ENCODE results near the gene TBC1D22A.

Gene TBC1D22A

DNA sequence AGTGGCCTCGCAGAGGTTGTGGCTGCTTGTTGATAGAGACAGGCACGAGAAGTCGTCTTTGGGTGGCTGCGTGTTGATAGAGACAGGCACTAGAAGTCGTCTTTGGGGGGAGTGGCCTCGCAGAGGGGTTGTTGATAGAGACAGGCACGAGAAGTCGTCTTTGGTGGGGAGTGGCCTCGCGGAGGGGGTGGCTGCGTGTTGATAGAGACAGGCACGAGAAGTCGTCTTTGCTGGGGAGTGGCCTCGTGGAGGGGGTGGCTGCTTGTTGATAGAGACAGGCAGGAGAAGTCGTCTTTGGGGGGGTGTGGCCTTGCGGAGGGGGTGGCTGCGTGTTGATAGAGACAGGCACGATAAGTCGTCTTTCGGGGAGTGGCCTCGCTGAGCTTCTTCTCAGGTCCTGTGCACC is 328.8 kb downstream of the TBC1D22A start:
- FAIRE-seq, result no peak

DNA sequence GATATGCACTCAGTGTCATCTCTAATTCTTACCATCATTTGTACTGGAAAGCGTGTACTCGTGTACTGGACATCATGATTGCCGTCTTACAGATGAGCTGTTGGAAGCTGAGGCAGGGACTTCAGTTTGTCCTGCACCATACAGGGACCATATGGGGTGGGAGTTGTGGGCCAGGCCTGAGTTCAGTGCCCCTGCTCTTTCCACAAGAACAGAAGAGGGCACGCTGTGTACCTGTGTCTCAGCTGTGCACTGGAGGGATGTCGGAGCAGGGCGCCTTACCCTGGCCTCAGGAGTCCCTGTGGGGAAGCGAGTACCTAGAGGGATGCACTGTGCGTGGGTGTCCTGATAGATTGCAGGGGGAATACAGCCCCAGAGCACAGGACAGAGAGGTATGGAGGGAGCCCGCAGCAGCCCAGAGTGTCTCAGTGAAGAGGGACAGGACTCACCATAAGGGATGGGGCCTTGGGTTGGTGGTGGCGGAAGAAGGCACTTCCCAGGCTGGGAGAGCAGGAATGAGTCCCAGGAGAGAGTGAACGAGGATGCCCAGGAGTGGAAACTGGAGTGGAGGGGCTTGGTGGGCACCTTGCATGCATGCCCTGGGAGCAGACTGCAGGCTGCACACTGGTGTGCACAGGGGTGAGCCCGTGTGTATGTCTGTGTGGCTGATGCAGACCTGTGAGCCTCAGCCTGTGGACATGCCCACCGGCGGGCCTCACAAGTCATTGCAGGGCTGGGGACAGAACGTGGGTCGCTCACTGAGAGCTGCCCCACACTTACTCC is 329.7 kb downstream of the TBC1D22A start:
- FAIRE-seq, result no peak

DNA sequence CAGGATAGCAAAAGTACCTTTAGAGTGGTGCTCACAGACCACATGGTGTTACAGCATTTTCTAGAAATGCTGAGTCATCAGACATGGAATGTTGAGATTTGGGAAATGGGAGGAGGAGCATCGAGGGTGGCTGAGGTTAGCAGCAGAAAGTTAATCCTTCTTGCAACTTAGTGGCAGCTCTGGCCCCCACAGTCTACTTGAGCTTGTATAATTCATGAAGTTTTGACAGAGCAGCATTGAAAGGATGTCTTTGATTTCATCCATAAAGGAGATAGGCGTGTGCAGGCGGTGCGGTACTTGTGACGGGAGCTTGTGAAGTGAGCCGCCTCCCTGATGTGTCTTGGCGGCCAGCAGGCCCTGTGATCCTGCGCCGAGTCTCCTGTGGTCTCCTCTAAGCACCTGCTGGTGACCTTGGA is 330.5 kb downstream of the TBC1D22A start:
- no peak for FAIRE-seq

DNA sequence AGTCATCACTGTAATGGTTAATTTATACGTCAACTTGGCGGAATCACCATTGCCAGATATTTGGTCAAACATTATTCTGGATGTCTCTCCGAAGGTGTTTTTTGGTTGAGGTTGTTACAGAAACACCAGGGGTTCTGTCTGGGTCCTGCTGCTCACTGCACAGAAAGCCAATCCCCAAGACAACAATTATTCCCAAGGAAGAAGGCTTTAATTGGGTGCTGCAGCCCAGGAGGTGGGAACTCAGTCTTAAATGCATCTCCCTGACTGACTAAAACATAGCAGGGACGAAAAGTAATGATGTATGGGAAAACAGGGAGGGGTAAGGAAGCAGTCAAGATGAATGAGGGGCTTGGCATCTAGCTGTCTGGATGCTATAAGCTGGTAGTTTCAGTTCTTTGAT is 331.3 kb downstream of the TBC1D22A start:
- no peak for FAIRE-seq

DNA sequence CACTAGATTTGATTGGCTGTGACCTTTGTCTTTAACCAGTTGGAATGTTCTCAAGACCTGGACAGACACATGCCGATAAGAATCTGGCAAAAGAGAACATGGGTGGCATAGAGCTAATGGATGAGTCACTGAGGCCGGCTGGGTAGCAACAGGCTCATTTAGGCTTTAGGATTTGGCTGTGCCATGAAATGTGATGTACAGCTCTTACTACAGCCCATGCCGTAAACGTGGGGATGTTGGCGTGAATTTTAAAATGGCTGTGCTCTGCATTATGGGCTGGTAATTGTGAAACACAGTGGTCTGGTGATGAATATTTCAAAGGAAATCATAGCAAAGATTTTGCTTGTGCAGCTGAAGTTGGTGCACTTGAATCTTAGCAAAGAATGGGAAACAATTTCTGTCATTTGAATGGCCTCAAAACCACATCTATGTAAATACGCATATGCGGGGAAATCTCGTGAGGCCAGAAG is 332.4 kb downstream of the TBC1D22A start:
- no peak for FAIRE-seq

DNA sequence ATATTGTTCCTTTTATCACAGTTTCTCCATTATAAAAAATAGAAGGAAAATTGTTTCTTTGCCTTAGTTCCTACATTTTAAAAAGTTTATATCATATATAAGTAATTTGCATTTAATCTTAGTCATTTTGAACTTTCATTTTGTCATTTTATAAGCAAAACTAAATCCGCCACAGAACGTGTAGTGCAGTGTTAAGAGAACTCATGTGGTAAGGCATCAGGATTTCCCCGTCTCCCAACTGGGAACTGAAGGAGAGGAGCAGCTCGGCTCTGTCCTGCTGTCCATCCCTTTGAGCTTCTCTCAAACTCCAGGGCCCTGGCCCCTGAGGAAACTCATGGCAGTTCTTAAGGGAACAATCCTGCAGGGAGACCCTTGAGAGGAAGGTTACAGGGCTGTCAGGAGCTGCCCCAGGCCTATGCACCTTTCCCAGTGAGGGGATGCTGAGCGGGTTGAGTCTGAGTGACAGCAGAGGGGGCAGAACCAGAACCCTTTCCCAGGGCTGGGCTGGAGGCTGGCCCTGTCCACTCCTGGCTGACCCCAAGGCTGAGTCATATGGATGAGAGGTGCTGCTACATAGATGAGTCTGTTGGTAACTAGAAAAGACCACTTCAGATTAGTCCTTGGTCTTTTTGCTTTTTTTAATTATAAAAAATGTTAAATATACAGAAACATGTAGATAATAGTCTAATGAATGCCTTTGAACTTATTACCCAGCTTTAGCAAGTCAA is 333.1 kb downstream of the TBC1D22A start:
- no peak for FAIRE-seq

DNA sequence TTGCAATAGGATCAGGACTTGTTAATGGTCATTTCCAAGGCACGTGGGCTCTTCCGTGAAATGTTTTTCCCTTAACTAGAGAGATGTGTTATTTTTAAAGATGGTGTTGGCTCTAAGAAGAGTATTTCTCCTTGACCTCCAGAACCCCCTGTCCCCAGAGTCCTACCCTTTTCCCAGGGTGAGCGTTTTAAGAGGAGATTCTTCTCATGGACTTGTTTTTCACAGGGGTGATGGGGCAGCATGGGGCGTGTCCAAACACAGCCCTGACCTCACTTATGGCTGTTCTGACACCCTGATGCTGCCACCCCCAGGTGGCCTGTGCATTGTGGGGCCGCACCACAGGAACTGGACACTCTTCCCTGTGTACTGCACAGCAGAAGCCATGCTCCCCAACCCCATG is 335.7 kb downstream of the TBC1D22A start:
- no peak for FAIRE-seq

DNA sequence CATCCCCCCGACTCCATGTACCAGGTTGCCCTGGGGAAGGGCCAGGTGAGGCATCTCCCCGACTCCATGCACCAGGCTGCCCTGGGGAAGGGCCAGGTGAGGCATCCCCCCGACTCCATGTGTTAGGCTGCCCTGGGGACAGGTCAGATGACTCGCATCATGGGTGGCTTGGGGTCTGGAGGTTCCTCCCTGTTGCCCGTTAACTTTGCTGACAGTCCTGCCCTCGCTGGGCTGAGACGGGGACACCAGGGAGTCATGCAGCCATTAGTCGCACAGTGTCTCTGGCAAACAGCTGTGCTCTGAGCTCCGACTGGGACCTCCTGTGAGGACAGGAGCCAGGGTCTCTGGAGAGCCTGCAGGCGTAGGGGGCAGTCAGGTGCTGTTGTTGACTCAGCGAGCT is 336.1 kb downstream of the TBC1D22A start:
- no peak for FAIRE-seq

DNA sequence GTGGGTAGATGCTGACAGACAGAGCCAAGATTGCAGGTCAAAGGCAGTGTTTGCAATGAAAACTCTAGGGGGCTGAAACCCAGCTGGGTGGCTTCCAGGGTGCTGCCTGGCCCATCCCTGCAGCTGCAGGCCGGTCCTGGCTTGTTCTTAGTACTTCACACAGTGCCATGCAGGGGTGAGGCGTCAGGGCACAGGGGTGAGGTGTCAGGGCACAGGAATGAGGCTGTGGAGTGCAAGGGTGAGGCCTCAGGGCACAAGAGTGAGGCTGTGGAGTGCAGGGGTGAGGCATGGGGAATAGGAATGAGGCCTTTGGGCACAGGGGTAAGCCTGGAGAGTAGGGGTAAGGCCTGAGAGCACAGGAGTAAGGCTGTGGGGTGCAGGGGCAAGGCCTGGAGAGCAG is 337.6 kb downstream of the TBC1D22A start:
- no peak for FAIRE-seq

DNA sequence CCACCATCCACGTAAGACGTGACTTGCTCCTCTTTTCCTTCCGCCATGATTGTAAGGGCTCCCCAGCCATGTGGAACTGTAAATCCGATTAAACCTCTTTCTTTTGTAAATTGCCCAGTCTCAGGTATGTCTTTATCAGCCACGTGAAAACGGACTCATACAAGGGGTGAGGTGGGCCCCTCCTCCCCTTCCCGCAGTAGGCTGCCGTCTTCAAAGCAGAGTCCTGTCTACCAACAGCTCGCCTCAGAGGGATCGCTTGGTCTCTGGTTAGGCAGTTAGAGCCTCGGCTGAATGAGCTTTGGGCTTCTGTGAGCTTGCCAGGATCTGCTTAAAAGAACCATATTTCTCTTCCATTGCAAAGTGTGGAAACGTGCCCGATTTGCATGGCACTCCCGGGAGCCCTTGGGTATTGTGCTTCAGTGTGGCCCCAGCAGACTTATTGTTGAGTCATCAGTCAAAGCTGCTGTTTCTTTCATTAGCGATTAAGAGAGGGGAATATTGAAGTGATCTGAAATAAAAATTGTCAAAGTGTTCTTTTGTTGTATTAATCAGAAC is 338.3 kb downstream of the TBC1D22A start:
- FAIRE-seq, result no peak

DNA sequence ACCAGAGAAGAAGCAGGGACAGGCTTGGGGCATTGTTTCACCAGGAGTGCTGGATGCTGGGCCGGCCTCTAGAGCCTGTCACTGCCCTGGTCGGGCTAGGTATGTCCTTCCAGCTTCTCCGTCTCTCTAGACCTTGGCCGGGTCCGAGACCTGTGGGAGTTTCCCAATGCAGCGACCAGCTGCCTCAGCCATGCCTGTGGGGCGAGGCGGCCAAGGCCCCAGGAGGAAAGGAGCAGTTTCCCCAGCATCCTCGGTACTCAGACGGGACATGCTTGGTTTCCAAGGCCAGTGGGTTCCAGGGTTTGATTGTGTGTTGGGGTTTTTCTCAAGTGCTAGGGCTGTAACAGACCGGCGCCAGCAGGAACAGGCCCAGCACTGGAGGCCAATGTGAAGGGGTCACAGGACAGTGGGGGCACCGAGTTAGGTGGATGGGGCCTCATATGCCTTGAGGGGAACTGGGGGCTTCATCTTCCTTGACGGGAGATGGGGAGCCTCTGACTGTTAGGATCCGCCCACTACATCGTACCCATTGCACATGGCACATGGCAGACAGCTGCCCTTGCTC is 339.0 kb downstream of the TBC1D22A start:
- FAIRE-seq, result no peak

DNA sequence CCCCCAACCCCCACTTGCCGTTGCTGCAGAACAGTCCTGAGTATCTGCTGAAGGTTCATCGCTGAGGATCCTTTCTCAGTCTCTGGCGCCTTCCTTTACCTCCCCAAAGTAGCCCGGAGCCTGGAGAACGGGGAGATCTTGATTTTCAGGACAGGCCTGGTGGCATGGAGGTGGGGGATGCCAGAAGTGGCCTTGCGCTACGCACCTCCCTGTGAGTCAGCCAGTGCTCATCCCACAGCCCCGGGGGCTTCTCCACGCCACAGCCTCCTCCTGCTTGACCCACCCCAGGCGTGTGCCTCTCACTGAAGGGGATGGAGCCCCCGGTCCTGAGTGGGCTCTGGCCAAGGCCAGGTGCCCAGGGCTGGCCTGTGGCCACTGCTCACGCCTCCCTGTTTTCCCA is 339.6 kb downstream of the TBC1D22A start:
- no peak for FAIRE-seq

DNA sequence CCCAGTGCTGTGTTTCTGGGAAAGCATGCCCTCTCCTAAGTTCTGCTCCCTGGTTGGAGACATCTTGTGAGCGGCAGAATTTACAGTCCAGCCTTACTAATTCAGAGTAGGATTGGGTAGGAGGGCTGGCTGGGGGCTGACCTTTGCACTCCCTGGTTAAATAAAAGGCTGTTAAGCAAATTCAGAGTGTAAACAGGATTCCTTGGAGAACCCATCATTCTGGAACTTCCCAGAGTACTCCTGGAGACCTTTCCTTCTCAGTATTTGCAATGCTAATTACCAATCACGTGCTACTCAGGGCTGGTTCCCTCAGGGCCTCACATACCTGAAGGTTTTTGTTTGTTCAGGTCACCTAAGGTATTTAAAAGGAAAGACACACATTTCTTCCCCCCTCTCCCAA is 340.2 kb downstream of the TBC1D22A start:
- no peak for FAIRE-seq

DNA sequence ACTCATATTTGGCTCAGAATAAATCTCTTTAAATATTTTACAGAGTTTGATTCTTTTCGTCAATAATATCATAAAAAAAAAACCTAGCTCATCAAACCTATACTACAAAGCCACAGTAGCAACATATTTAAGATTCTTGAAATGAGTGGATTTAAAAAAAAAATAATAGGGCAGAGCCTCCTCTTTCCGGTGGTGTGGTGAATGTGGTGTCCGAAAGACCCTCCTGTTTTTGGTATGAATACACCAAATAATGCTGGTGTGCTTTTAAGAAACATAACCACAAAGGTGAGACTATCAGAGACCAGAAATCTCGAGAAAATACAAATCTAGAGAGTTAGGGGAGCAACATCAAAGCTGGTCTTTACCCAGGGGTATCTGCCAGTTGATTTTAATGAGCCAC is 342.6 kb downstream of the TBC1D22A start:
- FAIRE-seq, result no peak

DNA sequence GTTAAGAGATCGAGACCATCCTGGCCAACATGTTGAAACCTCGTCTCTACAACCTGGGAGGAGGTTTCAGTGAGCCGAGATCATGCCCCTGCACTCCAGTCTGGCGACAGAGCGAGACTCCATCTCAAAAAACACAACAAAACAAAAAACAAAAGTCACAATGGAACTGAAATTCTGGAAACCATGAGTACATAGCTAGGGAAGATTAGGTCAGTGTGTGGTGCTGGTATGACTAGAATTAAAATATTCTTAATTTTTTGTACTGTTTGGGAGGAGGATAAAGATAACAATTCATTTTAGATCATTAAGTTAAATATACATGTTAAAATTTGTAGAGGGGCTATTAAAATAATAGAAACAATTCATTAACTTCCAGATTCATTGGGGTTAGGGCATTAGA is 344.4 kb downstream of the TBC1D22A start:
- FAIRE-seq, result no peak

DNA sequence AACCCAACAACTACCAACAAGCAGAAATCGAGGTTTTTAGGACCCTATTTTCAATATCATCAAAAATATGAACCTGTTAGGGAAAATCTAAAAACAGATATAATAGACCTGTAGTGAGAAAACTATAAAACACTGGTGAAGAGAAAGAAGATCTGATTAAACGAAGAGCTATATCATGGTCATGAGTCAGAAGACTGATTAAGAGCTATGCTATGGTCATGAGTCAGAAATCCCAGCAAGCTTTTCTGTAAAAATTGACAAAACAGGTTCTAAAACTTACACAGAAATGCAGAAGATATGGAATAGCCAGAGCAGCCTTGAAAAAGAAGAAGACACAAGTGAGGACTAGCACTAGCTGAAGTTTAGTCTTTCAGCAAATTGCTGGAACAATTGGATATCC is 345.0 kb downstream of the TBC1D22A start:
- no peak for FAIRE-seq

DNA sequence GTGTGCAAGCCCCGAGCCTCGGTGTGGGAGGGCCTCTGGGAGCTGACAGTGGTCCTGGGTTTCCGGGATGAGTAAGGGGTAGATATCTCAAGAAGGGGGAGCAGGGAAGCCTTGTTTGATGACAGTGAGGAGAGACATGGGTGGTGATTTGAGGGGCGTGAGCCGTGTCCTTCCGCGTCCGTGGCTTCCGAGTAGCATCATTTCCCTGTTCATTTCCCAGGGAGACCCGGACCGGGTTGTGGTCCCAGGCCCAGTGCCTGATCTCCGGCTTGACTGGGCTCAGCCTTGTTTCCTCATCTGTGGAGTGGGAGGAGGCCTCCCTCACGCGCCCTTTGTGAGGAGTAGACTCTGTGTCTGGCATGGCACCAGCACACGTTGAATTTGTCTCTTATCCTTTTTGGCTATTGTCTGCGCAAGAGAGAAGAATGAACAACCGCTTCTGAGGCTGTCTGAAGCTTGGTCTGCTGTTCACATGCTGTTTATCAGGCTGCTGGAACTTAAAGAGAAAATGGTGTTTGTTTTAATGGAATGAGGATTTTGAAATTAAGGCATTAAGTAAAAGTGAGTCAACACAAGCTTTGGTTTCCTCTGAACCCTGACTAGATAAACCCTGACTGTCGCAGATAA is 348.5 kb downstream of the TBC1D22A start:
- FAIRE-seq, result no peak

DNA sequence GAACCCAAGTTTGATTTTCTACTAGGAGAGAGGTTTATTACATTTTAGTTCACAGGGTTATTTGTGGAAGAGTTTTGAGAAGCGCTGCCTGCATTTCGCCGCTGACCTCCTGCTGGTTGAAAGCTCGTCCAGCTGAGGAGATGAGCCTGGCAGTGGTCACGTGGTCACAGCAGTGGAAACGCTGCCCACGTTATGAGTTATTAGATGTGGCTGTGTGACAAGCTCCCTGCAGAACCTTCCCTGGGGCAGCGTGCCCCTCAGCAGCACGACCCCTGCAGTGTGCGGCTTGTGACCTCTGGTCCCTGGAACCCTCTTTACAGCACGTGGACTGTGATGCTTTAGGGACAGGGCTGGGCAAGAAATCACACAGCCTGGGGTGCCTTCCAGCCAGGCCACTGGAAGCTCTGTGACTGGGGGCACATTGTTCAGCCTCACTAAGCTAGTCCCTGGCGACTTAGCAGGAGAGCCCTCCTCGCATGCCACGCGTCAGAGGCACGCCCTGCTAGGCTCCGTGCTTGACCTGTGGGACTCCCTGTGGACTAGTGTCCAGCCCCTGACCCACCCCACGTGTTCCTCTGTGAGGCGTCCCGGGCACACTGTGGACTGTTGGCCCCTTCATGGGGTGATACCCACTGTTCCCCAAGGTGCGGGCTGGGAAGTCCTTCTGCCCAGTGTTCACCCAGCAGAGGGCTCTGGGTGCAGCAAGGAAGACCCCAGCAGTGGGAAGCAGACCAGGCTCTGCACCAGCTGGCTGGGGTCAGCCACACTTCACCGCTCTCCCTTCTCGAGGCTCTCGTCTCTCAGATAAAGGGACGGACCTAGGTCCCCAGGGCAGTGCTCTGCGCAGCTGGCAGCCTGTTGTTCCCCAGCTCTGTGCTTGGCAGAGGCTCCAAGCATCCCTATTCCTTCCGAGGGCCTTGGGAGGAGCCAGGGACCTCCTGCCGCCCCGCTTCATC is 349.5 kb downstream of the TBC1D22A start:
- FAIRE-seq, result no peak

DNA sequence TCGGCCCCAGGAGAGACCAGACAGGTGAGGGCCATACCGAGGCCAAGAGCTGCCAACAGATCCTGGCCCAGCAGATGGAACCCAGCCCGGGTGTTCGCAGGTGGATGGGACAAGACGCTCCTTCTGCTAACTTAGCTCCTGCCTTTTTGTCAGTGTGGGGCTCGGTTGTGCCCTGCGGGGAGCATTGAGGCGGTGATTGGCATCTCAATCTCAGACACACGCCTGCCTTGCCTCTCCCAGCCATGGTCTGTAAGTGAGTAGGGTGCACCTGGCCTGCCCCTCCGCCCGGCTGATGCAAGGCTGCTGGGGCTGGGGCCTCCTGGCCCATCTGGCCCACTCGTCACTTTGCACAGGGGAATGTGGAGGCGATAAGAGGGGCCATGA is 350.1 kb downstream of the TBC1D22A start:
- FAIRE-seq, result no peak

DNA sequence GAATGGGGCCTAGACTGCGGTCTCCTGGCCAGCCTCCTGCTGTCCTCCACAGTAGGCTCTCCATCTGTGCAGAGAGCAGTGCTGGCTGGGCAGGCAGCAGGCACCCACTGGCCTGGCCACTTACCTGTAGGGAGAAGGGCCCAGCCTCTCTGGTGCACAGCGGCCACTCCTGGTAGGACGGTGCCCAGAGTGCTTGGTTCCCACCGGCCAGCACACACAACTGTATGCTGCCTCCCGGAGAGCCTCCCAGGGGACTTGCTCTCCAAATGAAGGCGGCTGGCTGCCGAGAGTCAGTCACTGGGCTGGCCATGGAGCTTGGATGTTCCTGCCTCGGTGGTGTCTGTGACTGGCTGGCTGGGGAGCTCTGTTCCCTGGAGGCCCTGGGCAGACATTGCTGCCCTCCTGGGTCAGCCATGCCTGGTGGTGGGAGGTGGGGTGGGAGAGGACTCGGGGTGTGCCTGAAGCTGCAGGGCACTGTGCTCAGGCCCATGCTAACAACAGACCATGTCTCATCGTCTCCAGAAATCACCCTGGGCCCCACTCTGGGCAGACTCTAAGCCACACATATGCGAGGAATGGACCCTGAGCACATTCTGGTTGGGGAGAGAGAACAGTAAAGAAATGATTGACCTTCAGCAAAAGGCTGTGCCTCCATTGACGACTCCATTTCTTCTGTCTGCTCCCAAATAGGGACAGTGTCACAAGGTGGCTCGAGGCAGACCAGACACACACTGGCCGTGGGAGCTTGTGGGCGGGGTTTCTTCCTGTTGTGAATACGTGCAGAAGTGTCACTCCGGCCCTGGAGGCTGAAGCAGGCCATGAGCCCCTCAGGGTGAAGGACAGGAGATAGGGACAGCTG is 350.8 kb downstream of the TBC1D22A start:
- no peak for FAIRE-seq

DNA sequence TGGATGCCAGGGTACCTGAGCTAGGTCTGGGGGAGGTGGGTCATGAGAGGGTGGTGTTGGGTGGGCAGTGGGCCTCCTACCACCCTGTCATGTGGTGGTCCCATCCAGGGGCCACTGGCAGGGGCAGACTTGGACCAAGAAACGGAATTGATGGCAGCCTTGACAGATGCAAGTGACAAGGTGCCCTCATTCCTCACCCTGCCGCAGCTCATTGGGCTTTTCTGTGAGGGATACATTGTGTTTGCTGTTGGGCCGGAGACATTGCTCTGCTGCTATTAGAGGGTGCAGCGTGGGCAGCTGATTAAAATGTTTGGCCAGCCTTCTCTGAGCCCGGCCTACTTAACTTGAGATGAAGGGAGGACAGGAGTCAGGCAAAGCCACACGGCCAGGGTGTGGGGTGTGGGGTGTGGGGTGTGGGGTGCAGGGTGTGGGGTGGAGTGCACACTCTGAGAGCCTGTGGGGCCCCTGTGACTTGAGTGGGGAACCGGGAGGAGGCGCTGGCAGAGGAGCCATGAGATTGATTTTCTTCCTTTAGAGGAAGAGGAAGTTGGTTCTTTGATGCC is 351.5 kb downstream of the TBC1D22A start:
- no peak for FAIRE-seq

Measured in colon (tissue), 2 donors.